IMR-90 (cell line): ENCODE measurements around the gene RTN3. TPM values are rescaled to one million over a fixed set of nuclear protein-coding genes. Genes with fewer than 3 reads are reported as not detected.

ENCODE experiments used
- ATAC-seq: fragments of 200-7000 bp; cut with Tn5 transposase; 2 replicates; pipeline ENCODE4 v1.9.1; 2020; ENCODE audit warnings: low read depth, mild to moderate bottlenecking, moderate library complexity
- BruUV-seq: library from RNA; stranded (reverse); fragments of 400-500 nt; replicated peaks from 2 replicates; lab custom pipeline; 2021; lab: Mats Ljungman, UMichigan
- CTCF ChIA-PET: fragments of 300-600 bp; formaldehyde crosslinking; extraction: SDS; loops from one replicate; lab custom pipeline; 2021; ENCODE audit warnings: antibody characterized with exemption; lab: Yijun Ruan, JAX
- POLR2A ChIA-PET: fragments of 300-600 bp; sonication (Branson Sonifier 250); formaldehyde crosslinking; loops from one replicate; lab custom pipeline; 2022; ENCODE audit warnings: antibody characterized with exemption; ENCODE audit not compliant: unreplicated experiment; lab: Charles Lee
- DNase-seq: peaks from one replicate; pipeline ENCODE4 v3.0.0; 2013
- H2AFZ ChIP-seq: replicated peaks from 2 replicates; pipeline ENCODE3; 2013; ENCODE audit warnings: low read length, mild to moderate bottlenecking; ENCODE audit not compliant: poor library complexity
- H2AK5ac ChIP-seq: 2 replicates; pipeline ENCODE4 v1.6.1; 2013; ENCODE audit warnings: low read depth, low read length, inconsistent platforms
- H2AK9ac ChIP-seq: replicated peaks from 2 replicates; pipeline ENCODE3; 2013; ENCODE audit warnings: mild to moderate bottlenecking, low read depth, low read length, moderate library complexity; ENCODE audit not compliant: poor library complexity
- H2BK120ac ChIP-seq: 2 replicates; pipeline ENCODE4 v1.6.1; 2013; ENCODE audit warnings: low read depth, low read length, inconsistent platforms
- H2BK15ac ChIP-seq: 3 replicates; pipeline ENCODE4 v1.6.1; 2013; ENCODE audit warnings: low read depth, low read length, inconsistent platforms
- H2BK20ac ChIP-seq: 2 replicates; pipeline ENCODE4 v1.6.1; 2013; ENCODE audit warnings: low read depth, mild to moderate bottlenecking, inconsistent platforms, low read length, moderate library complexity
- H2BK5ac ChIP-seq: 2 replicates; pipeline ENCODE4 v1.6.1; 2013; ENCODE audit warnings: mild to moderate bottlenecking, low read depth, low read length, inconsistent platforms; ENCODE audit not compliant: poor library complexity, severe bottlenecking
- H3K14ac ChIP-seq: replicated peaks from 2 replicates; pipeline ENCODE4 v1.6.1; 2013; ENCODE audit warnings: low read depth, low read length, inconsistent platforms
- H3K18ac ChIP-seq: 2 replicates; pipeline ENCODE4 v1.6.1; 2013; ENCODE audit warnings: low read depth, low read length, control low read depth
- H3K23ac ChIP-seq: 2 replicates; pipeline ENCODE4 v1.6.1; 2013; ENCODE audit warnings: low read depth, low read length, inconsistent platforms
- H3K27ac ChIP-seq: 2 replicates; pipeline ENCODE4 v1.5.1; 2013; ENCODE audit warnings: mild to moderate bottlenecking, control low read depth, low read length; ENCODE audit not compliant: insufficient read depth
- H3K27me3 ChIP-seq: 2 replicates; pipeline ENCODE4 v1.6.1; 2013; ENCODE audit warnings: low read length; ENCODE audit not compliant: control insufficient read depth, insufficient read depth
- H3K36me3 ChIP-seq: 2 replicates; pipeline ENCODE4 v1.6.1; 2013; ENCODE audit warnings: low read length, mixed read lengths; ENCODE audit not compliant: control insufficient read depth, insufficient read depth
- H3K4ac ChIP-seq: 2 replicates; pipeline ENCODE4 v1.6.1; 2013; ENCODE audit warnings: low read depth, low read length, inconsistent platforms
- H3K4me1 ChIP-seq: 2 replicates; pipeline ENCODE4 v1.6.1; 2013; ENCODE audit warnings: low read length, mixed read lengths; ENCODE audit not compliant: control insufficient read depth, insufficient read depth
- H3K4me2 ChIP-seq: 2 replicates; pipeline ENCODE4 v1.6.1; 2013; ENCODE audit warnings: low read depth, mild to moderate bottlenecking, control low read depth, low read length, moderate library complexity
- H3K4me3 ChIP-seq: 2 replicates; pipeline ENCODE4 v1.5.1; 2013; ENCODE audit warnings: low read depth, mild to moderate bottlenecking, control low read depth, low read length, moderate library complexity; ENCODE audit not compliant: insufficient read depth
- H3K56ac ChIP-seq: 2 replicates; pipeline ENCODE4 v1.6.1; 2013; ENCODE audit warnings: low read length, inconsistent platforms; ENCODE audit not compliant: insufficient read depth; ENCODE audit errors: extremely low read depth
- H3K79me1 ChIP-seq, 2 experiments: 2 replicates each; pipeline ENCODE4 v1.6.1; 2013; ENCODE audit warnings: low read length in 2 of 2, inconsistent platforms in 1 of 2, low read depth in 1 of 2
- H3K9ac ChIP-seq: 2 replicates; pipeline ENCODE4 v1.6.1; 2013; ENCODE audit warnings: low read depth, low read length, control low read depth
- H3K9me1 ChIP-seq: 2 replicates; pipeline ENCODE4 v1.6.1; 2013; ENCODE audit warnings: low read length, inconsistent platforms; ENCODE audit not compliant: insufficient read depth
- H3K9me3 ChIP-seq: 2 replicates; pipeline ENCODE4 v1.6.1; 2013; ENCODE audit warnings: low read length; ENCODE audit not compliant: control insufficient read depth, insufficient read depth
- H4K20me1 ChIP-seq: 2 replicates; pipeline ENCODE4 v1.6.1; 2013; ENCODE audit warnings: low read length, inconsistent platforms; ENCODE audit not compliant: insufficient read depth
- H4K5ac ChIP-seq: 2 replicates; pipeline ENCODE4 v1.6.1; 2013; ENCODE audit warnings: mild to moderate bottlenecking, low read depth, low read length, control low read depth
- H4K8ac ChIP-seq, 2 experiments: 2 replicates each; pipeline ENCODE4 v1.6.1; 2013; ENCODE audit warnings: low read depth in 2 of 2, low read length in 2 of 2, control low read depth in 1 of 2, inconsistent platforms in 1 of 2
- H4K91ac ChIP-seq: 2 replicates; pipeline ENCODE4 v1.6.1; 2013; ENCODE audit warnings: low read depth, low read length, inconsistent platforms; ENCODE audit not compliant: insufficient read depth
- BHLHE40 ChIP-seq: fragments of 150-350 bp; IDR thresholded peaks from 2 replicates; pipeline ENCODE4 v1.6.1; 2016; ENCODE audit warnings: mild to moderate bottlenecking, low read depth, low read length
- CEBPB ChIP-seq: IDR thresholded peaks from 2 replicates; pipeline ENCODE4 v1.6.1; 2012; ENCODE audit warnings: low read depth, low read length, improper control_type of control experiment
- CHD1 ChIP-seq: IDR thresholded peaks from 2 replicates; pipeline ENCODE4 v1.6.1; 2012; ENCODE audit warnings: low read depth, low read length, improper control_type of control experiment
- CTCF ChIP-seq: conservative IDR thresholded peaks from 2 replicates; pipeline ENCODE4 v1.5.1; 2012; ENCODE audit warnings: mild to moderate bottlenecking, low read depth, low read length, improper control_type of control experiment
- ELK1 ChIP-seq: fragments of 150-350 bp; IDR thresholded peaks from 2 replicates; pipeline ENCODE4 v1.6.1; 2016; ENCODE audit warnings: low read depth, mild to moderate bottlenecking, low read length, moderate library complexity, borderline replicate concordance
- FOS ChIP-seq: fragments of 150-350 bp; IDR thresholded peaks from 2 replicates; pipeline ENCODE4 v1.6.1; 2016; ENCODE audit warnings: low read depth, low read length
- MAFK ChIP-seq: IDR thresholded peaks from 2 replicates; pipeline ENCODE4 v1.6.1; 2012; ENCODE audit warnings: low read depth, low read length, improper control_type of control experiment
- NFE2L2 ChIP-seq: fragments of 150-350 bp; IDR thresholded peaks from 2 replicates; pipeline ENCODE4 v1.6.1; 2016; ENCODE audit warnings: low read depth, mild to moderate bottlenecking, low read length
- POLR2A ChIP-seq: IDR thresholded peaks from 2 replicates; pipeline ENCODE4 v1.6.1; 2012; ENCODE audit warnings: mild to moderate bottlenecking, low read depth, low read length
- RAD21 ChIP-seq: IDR thresholded peaks from 2 replicates; pipeline ENCODE4 v1.6.1; 2012; ENCODE audit warnings: low read length, improper control_type of control experiment
- RCOR1 ChIP-seq: IDR thresholded peaks from 2 replicates; pipeline ENCODE4 v1.6.1; 2012; ENCODE audit warnings: mild to moderate bottlenecking, low read length, improper control_type of control experiment; ENCODE audit not compliant: insufficient replicate concordance
- RFX5 ChIP-seq: IDR thresholded peaks from 2 replicates; pipeline ENCODE4 v1.8.0; 2012; ENCODE audit warnings: low read depth, mild to moderate bottlenecking, low read length, moderate library complexity
- SMC3 ChIP-seq: fragments of 150-350 bp; IDR thresholded peaks from 2 replicates; pipeline ENCODE4 v1.6.1; 2016; ENCODE audit warnings: low read depth, mild to moderate bottlenecking, antibody characterized with exemption, low read length, moderate library complexity
- WGBS, 2 experiments: methylation state at CpG; one replicate each; pipeline versions ENCODE4 v1.1.5 to v1.1.7; 2013; ENCODE audit warnings: missing lambda C conversion rate in 2 of 2; ENCODE audit not compliant: insufficient read length in 1 of 2; ENCODE audit errors: extremely low coverage in 2 of 2; 5-methylcytosine and 5-hydroxymethylcytosine counted together
- dilution Hi-C: fragments of 300-500 bp; cut with HindIII; formaldehyde crosslinking; loops from one replicate; pipeline ENCODE4 v1.14.3; 2018; ENCODE audit warnings: low sequenced_read_pairs; ENCODE audit not compliant: unreplicated experiment
- in situ Hi-C: fragments of 300-500 bp; cut with MboI; formaldehyde crosslinking; loops from 3 replicates; pipeline ENCODE4 v1.14.3; 2019; ENCODE audit warnings: low sequenced_read_pairs, inconsistent platforms, mixed read lengths
- intact Hi-C: fragments of 100-400 bp; cut with micrococcal nuclease; formaldehyde crosslinking; loops from 2 replicates; pipeline ENCODE4 v1.10.0; 2022
- polyA plus RNA-seq, 3 experiments: library from polyadenylated mRNA; depleted of rRNA; stranded (reverse); fragments of >200 nt; gene quantifications; 2 replicates each; pipeline ENCODE4 v1.2.3, GENCODE V29; 2012; ENCODE audit warnings: low replicate concordance in 1 of 3
- total RNA-seq: library from RNA; depleted of rRNA; stranded (reverse); fragments of >200 nt; gene quantifications from 2 replicates; pipeline ENCODE4 v1.2.3, GENCODE V29; 2012

RTN3 gene
- total and polyA plus RNA-seq, 2 of the 4 experiments (the other 2 are of a cell fraction) = 31.2 to 64.6 TPM

- Histone ChIP-seq H3K4ac (no peak overlapping the region), H3K56ac (no peak overlapping the region), H3K36me3 (no peaks in the 10 kb centered on the region), H3K9me3 (no peaks in the 10 kb centered on the region), H3K4me2 (no peak overlapping the region), H2BK20ac (no peak overlapping the region), H2AK9ac (no peak overlapping the region), H4K91ac (no peak overlapping the region), H2BK5ac (no peak overlapping the region), H3K79me1 (no peaks in the 10 kb centered on the region), H4K8ac (no peak overlapping the region), H2AFZ (no peak overlapping the region), H4K20me1 (no peaks in the 10 kb centered on the region), H3K18ac (no peak overlapping the region), H2AK5ac (no peak overlapping the region), H3K14ac (no peak overlapping the region), H3K9me1 (no peaks in the 10 kb centered on the region), H3K27ac (no peak overlapping the region), H4K5ac (no peak overlapping the region), H3K4me1 (peaks cover 2% of the 10 kb centered on the region; the same call in 1 of the 2 replicates), H3K27me3 (no peaks in the 10 kb centered on the region; the same call in 1 of the 2 replicates), H2BK120ac (no peak overlapping the region), H3K23ac (no peak overlapping the region), H3K4me3 (no peak overlapping the region), H3K9ac (no peak overlapping the region), H2BK15ac (no peak overlapping the region)
- DNase-seq (no peak), ATAC-seq (peak; percentile 77)
- no peak for TF ChIP-seq SMC3
- no peak for TF ChIP-seq ELK1
- TF ChIP-seq MAFK = no peak
- TF ChIP-seq RCOR1 = no peak
- TF ChIP-seq CTCF = no peak
- TF ChIP-seq CEBPB = no peak
- no peak for TF ChIP-seq RAD21
- TF ChIP-seq BHLHE40 = no peak
- TF ChIP-seq RFX5 = no peak
- TF ChIP-seq CHD1 = no peak
- TF ChIP-seq POLR2A = no peak
- TF ChIP-seq NFE2L2 = no peak
- TF ChIP-seq FOS = no peak
- in situ Hi-C loops (no loop called here), intact Hi-C loops (no loop called here), dilution Hi-C loops (no loop called here)
- ChIA-PET CTCF (no interaction called here), POLR2A (interaction anchor here (0.6 kb wide), 1 partner anchor 165 kb away, joined by 8 read pairs; no protein-coding TSS in a partner anchor)
- no TSS peak for BruUV-seq
- WGBS, 2 experiments = no CpG with 5 or more reads among the region's 2 CpGs
Measured at GRCh38 chr11:63779039-63779438, 97.7 kb downstream of the RTN3 start.
